ENCODE measurements around the gene LTF. TPM values are rescaled to one million over a fixed set of nuclear protein-coding genes. Genes with fewer than 3 reads are reported as not detected.

The LTF gene
- total RNA-seq, 4 donors from 2014 or later, result 0.62 to 5.1 (median 1.1) TPM

DNA sequence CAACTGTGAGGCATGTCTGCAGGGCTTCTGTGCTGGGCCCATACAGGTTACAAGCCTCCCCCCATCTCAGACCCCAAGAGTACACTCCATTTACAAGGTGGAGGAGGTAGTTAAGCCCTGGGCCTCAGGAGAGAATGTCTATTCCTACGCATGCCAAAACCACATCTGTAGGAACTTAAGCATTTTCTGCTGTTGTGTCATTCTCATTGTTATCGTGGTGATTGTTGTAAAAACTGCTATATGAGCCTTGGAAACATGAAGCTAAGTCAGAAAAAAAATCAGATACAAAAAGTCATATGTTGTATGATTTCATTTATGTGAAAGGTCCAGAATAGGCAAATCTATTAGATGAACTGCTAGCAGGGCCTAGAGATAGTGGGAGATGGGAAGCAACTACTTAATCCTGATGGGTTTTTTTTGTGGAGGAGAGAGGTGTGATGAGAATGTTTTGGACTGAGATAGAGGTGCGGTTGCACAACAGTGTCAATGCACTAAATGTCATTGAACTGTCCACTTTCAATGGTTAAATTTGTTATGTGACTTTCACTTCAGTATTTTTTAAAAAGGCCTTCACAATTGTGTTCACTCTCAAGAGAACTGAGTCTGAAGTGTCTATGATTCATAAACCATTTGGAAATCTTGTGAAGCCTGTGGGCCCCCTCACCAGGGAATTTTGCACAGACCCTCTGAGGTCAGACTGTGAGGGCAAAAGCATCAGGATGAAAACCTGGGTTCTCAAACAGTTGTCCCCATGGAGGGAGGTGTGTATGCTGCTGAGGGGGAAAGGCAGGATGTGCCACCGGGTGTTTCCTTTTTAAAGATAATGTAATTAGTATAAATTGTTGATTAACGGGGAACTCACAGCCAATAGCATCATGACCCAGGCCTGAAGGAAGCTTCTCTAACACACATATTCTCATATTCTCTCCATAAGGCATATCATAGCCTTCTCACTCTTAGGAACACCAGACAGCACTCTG, 36.2 kb upstream of the LTF start:
- peaks cover 29 to 38% of the 10 kb centered on the region in 2 donors for H3K4me1 ChIP-seq
- no peak for DNase-seq
- H3K9me3 ChIP-seq, result no peaks in the 10 kb centered on the region
- ATAC-seq, result no peak
- no peaks in the 10 kb centered on the region for H3K27me3 ChIP-seq
- TF ChIP-seq, protein P1, sequence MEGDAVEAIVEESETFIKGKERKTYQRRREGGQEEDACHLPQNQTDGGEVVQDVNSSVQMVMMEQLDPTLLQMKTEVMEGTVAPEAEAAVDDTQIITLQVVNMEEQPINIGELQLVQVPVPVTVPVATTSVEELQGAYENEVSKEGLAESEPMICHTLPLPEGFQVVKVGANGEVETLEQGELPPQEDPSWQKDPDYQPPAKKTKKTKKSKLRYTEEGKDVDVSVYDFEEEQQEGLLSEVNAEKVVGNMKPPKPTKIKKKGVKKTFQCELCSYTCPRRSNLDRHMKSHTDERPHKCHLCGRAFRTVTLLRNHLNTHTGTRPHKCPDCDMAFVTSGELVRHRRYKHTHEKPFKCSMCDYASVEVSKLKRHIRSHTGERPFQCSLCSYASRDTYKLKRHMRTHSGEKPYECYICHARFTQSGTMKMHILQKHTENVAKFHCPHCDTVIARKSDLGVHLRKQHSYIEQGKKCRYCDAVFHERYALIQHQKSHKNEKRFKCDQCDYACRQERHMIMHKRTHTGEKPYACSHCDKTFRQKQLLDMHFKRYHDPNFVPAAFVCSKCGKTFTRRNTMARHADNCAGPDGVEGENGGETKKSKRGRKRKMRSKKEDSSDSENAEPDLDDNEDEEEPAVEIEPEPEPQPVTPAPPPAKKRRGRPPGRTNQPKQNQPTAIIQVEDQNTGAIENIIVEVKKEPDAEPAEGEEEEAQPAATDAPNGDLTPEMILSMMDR (IDR thresholded peaks at IDR 0.05 in 4 of 5, conservative IDR thresholded peaks at IDR 0.05 in 1 of 5), result no peak
- TF ChIP-seq POLR2A (IDR thresholded peaks at IDR 0.05), result no peak
- H3K36me3 ChIP-seq, result no peaks in the 10 kb centered on the region
- in situ Hi-C loops (cut with MboI; ENCODE audit: low sequenced_read_pairs in 4 of 4) (no loop called here), intact Hi-C loops (cut with DNase I; ENCODE audit: low total_unique reads) (no loop called here)
- H3K27ac ChIP-seq, result peak overlapping the region in 3 of 4 donors; percentile 64 to 77 (median 71)
- H3K4me3 ChIP-seq, result no peak overlapping the region

DNA sequence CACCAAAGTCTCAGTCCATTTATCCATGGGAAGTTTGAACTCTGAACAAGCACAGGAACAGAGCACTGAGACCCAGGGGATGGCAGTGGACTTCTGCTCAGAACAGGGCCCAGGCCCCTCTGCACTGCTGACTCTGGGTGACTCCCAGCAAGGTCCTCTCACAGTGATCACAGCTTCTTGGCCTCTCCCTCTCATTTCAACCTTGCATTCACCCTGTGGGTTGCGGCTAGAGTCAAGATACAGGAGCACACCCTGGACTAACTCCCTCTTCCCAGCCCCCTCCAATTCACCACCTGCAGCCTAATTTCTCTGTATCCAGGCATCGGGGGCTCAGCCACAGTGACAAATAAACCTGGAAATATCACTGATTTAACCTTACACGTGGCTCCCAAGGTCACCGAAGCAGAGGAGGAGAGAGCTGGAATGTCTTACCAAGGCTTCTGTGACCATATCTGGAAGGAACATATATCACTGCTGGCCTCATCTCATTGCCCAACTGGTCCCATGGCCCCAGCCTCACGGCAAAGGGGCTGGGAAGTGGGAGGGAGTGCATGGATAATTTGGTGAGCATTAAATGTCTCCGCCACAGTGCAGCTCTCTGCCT, 34.3 kb upstream of the LTF start:
- no peak for DNase-seq
- peaks cover 29 to 38% of the 10 kb centered on the region in 2 donors for H3K4me1 ChIP-seq
- peak in 1 of 2 donors; percentile 29 for ATAC-seq
- no peaks in the 10 kb centered on the region for H3K36me3 ChIP-seq
- H3K9me3 ChIP-seq, result no peaks in the 10 kb centered on the region
- TF ChIP-seq, protein P1 (IDR thresholded peaks at IDR 0.05 in 4 of 5, conservative IDR thresholded peaks at IDR 0.05 in 1 of 5), result no peak
- TF ChIP-seq POLR2A (IDR thresholded peaks at IDR 0.05), result no peak
- in situ Hi-C loops (cut with MboI; ENCODE audit: low sequenced_read_pairs in 4 of 4), result no loop called here
- no peak overlapping the region for H3K27ac ChIP-seq
- no peaks in the 10 kb centered on the region for H3K27me3 ChIP-seq
- intact Hi-C loops (cut with DNase I; ENCODE audit: low total_unique reads), result no loop called here
- H3K4me3 ChIP-seq, result no peak overlapping the region

DNA sequence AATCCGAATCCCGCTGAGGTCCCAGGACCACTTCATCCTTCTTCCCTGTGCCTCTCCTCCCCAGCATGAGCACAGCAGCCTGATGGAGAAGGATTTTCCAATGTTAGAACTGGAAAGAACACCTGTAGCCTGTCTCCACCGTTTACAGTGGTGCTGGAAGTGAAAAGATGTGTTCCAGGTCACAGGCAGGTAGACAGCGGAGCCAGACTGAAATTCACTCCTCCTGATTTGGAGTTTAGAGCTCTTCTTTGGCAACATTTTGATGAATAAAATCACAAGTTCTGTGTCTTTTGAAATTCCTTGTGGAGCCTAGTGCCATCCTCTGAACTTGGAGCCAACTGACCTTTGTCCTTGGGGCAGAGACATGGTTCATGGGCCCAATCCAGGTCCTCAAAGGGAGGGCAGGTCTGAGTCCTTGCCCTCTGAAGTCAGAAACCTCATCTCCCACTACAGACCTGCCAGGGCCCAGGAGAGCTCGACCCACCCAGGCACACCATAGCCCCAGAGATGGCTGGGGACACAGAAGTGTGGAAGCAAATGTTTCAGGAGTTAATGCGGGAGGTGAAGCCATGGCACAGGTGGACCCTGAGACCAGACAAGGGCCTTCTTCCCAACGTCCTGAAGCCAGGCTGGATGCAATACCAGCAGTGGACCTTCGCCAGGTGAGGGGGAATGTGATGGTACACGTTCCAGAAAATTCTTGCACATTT, 33.0 kb upstream of the LTF start, which contains the start of gene RTP3:
Gene RTP3, plus strand, starts transcription at position 421 of the 710 bp plus-strand sequence. Its CDS starts 87 bp downstream, at position 508.
- Histone ChIP-seq H3K9me3 (no peaks in the 10 kb centered on the region), H3K27ac (no peak within 1 kb of the TSS), H3K4me3 (no peak within 1 kb of the TSS), H3K27me3 (no peaks in the 10 kb centered on the region), H3K36me3 (no peaks in the 10 kb centered on the region), H3K4me1 (peaks cover 23 to 33% of the 10 kb centered on the region in 2 donors)
- ATAC-seq (no peak), DNase-seq (no peak)
- intact Hi-C loops (cut with DNase I; ENCODE audit: low total_unique reads) (no loop called here), in situ Hi-C loops (cut with MboI; ENCODE audit: low sequenced_read_pairs in 4 of 4) (no loop called here)
- TF ChIP-seq, protein P1 (IDR thresholded peaks at IDR 0.05 in 4 of 5, conservative IDR thresholded peaks at IDR 0.05 in 1 of 5), result no peak
- TF ChIP-seq POLR2A (IDR thresholded peaks at IDR 0.05), result no peak

DNA sequence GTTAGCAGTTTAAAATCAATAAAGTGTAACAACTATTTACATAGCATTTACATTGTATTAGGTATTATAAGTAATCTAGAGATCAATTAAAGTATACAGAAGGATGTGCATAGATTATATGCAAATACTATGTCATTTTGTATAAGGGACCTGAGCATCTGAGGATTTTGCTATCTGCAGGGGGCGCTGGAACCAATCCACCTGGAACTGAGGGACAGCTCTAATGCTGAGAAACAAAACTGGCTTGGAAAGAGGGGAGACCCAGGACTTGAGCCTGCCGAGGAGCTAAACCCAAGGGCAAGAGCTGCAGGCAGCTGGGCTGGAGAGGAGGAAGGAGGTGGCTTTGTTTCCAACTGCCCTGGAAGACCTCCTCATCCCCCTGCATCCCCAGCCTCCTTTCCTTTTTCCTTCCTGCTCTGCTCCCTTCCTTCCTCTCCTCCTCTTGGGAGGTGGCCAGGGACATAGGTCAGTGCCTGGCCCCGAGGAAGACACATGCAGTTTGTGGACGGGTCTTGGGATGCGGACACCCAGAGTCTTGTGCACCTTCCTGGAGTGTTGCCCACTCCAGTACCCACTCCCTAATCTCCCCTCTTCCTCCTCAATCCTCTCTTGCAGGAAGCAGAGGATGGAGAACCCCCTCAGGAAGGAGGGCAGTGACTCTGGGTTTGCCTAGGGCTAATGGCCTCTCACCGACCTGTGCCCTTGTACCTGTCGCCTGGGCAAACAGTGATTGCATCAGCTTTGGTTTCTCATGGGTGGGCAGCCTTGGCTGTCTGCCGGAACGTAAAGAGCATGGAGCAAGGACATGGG, 32.2 kb upstream of the LTF start:
- no peaks in the 10 kb centered on the region for H3K36me3 ChIP-seq
- no peak overlapping the region for H3K4me3 ChIP-seq
- no peaks in the 10 kb centered on the region for H3K27me3 ChIP-seq
- DNase-seq (no peak), ATAC-seq (no peak)
- in situ Hi-C loops (cut with MboI; ENCODE audit: low sequenced_read_pairs in 4 of 4), result no loop called here
- TF ChIP-seq, protein P1 (IDR thresholded peaks at IDR 0.05 in 4 of 5, conservative IDR thresholded peaks at IDR 0.05 in 1 of 5), result no peak
- H3K27ac ChIP-seq, result no peak overlapping the region
- peaks cover 21 to 25% of the 10 kb centered on the region in 2 donors for H3K4me1 ChIP-seq
- H3K9me3 ChIP-seq, result no peaks in the 10 kb centered on the region
- intact Hi-C loops (cut with DNase I; ENCODE audit: low total_unique reads), result no loop called here

Measured in gastrocnemius medialis (tissue), 4 donors.